ENCODE results near the gene OR6C65.
"Not testable (repeated sequence)": the region's sequence is repeated elsewhere in the genome, so short reads cannot be mapped to it uniquely, and the experiment has no call there.

The OR6C65 gene

DNA sequence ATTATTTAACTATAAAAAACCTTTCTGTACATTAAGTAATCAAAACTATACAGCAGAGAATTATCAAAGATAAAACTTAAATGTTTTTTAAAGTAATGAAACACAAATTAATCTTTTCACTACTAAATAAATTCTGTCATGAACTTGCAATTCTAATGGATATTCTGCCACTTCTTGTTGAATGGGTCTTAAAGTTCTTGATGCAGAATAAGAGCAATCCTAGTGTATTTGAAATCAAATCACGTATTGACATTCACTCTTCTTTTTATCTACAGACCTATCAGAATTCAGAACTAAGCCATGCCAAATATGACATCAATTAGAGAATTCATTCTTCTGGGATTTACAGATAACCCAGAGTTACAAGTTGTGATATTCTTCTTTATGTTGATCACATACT, at the start of gene OR6C65:
TSS of gene OR6C65 (plus strand) at position 301 of the 400 bp plus-strand sequence. CDS start at position 301, 0 bp downstream.
- in situ Hi-C loops (cut with MboI; ENCODE audit: low pct_unique_long_range_greater_than_20kb, low sequenced_read_pairs), result no loop called here

DNA sequence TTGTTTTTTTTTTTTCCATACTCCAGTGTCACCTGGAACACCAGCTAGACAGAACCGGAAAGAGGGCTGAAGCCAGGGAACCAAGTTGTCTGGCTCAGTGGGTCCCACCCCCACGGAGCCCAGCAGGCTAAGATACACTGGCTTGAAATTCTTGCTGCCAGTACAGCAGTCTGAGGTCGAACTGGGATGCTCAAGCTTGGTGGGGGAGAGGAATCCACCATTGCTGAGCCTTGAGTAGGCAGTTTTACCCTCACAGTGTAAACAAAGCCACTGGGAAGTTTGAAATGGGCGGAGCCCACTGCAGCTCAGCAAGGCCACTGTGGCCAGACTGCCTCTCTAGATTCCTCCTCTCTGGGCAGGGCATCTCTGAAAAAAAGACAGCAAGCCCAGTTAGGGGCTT, 45.0 kb upstream of the OR6C65 start:
- DNase-seq; in situ Hi-C loops (cut with MboI; ENCODE audit: low pct_unique_long_range_greater_than_20kb, low sequenced_read_pairs): not testable (repeated sequence)

More for the DNA sequence above, at the start of gene OR6C65:
- DNase-seq, result no peak

DNA sequence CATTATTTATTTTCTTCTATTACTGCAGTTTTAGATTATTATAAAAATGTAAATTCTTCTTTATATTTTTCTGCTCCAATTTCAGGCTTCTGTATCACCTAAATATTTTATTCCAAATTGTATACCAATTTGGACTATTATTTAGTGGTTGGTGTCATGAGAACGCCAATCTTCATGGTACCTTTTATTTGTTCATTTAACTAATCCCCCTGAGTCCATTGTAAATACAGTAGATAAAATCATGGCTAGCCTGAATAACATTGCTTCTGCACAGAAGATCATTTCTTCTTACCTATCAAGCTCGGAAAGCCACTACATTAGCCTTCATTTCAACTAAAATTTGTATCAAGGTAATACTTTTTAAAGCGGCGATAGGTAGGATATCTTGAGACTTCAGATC, 37.7 kb upstream of the OR6C65 start, which contains the start of gene OR6C75:
TSS of gene OR6C75 (plus strand) at position 301 of the 400 bp plus-strand sequence. CDS start 2,136 bp downstream, outside the sequence.
- in situ Hi-C loops (cut with MboI; ENCODE audit: low pct_unique_long_range_greater_than_20kb, low sequenced_read_pairs), result no loop called here
- DNase-seq, result no peak

DNA sequence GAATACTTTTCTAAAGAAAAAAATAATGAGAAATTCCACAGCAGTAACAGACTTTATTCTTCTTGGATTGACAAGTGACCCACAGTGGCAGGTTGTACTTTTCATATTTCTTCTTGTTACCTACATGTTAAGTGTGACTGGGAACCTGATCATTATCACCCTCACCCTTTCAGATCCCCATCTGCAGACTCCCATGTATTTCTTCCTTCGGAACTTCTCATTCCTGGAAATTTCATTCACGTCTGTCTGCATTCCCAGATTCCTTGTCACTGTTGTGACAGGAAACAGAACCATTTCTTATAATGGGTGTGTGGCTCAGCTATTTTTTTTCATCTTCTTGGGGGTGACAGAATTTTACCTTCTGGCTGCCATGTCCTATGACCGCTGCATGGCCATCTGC, 35.2 kb upstream of the OR6C65 start:
- in situ Hi-C loops (cut with MboI; ENCODE audit: low pct_unique_long_range_greater_than_20kb, low sequenced_read_pairs), result no loop called here

DNA sequence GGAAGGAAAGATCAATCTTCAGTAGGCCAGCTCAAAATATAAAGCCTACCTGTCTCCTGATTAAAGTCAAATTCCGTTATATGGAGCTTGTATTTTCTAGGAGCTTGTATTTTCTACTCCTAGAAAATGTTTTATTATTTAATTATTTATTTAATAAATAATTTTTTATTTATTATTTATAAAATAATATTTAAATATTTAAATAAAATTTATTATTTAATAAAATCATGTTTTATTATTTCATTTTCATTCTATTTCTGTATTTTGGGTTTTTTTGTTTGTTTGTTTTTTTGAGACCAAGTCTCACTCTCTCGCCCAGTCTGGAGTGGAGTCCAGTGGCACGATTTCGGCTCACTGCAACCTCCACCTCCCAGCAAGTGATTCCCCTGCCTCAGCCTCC, 27.8 kb upstream of the OR6C65 start:
- DNase-seq, result no peak
- in situ Hi-C loops (cut with MboI; ENCODE audit: low pct_unique_long_range_greater_than_20kb, low sequenced_read_pairs), result no loop called here

More for the DNA sequence above, 35.2 kb upstream of the OR6C65 start:
- no peak for DNase-seq

DNA sequence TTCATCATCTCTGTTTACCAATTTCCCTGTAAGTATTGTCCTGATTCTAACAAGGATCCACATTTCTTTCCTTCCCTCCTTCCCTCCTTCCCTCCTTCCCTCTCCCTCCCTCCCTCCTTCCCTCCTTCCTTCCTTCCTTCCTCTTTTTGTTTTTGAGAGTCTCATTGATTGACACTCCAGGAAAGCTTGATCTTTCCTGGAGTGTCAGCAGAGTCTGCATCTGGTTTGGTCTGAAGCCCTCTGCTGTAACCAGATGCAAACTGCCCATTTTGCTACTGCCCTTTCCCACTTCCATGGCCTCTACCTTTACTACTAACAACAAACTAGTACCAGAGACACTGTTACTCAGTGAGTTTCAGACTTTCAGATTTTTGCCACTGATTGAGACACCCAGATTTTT, 14.4 kb upstream of the OR6C65 start:
- in situ Hi-C loops (cut with MboI; ENCODE audit: low pct_unique_long_range_greater_than_20kb, low sequenced_read_pairs), result no loop called here
- peak; percentile 29 for DNase-seq

DNA sequence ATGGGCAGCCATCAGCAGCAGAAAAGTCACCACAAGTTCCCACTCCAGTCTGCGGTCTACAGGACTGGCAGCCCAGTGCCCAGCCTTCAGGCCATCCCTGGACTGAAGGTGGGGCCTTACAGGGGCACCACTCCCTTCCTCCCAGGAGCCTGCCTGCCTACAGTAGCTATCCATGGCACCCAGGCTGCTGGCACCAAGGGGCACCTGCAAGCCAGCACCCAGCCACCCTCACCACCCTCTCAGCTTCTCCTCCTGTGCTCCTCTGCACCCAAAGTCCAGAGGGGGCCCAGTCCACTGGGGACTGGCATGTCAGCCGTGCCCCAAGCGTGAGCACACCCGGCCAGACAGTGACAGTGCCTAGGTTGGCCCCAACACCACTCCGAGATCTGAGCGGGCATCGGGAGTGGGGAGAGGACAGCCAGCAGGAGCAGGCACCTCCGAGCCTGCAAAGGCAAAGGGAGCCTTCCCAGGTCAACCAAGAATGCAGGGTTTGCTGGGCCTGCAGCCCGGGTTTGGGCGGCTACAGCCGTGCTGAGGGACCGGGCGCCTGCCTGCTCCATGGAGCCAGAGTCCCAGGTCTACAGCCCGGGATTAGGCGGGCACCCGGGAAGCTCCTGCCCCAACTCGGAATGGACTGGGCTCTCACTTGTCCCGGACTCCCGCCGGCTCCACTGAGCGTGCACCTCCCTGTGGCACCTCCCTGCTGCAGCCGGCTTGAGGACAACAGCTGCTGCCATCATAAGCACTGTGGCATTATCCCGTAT, 8.1 kb upstream of the OR6C65 start:
- no peak for DNase-seq
- in situ Hi-C loops (cut with MboI; ENCODE audit: low pct_unique_long_range_greater_than_20kb, low sequenced_read_pairs), result no loop called here

DNA sequence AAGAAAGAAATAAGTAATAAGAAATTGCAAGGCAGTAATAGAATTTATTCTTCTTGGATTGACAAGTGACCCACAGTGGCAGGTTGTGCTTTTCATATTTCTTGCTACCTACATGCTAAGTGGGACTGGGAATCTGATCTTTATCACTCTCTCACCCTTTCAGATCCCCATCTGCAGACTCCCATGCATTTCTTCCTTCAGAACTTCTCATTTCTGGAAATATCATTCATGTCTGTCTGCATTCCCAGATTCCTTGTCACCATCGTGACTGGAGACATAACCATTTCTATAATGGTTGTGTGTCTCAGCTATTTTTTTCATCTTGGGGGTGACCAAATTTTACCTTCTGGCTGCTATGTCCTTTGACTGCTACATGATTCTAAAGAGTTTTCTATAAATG, 4.0 kb upstream of the OR6C65 start:
- DNase-seq, result no peak
- in situ Hi-C loops (cut with MboI; ENCODE audit: low pct_unique_long_range_greater_than_20kb, low sequenced_read_pairs), result no loop called here

DNA sequence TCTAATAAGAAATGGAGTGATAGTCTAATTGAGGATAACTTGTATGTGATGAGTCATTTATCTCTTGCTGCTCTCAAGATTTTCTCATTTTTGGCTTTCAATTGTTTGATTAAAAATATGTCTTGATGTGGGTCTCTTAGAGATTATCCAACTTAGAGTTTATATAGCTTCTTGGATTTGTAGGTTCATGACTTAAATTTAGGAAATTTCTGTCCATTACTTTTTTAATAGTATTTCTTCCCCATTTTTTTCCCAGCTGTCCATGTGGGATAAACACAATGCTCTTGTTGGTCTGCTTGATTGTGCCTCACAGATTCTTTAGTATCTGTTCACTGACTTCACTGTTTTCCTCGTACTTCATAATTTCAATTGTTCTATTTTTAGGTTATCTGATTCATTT, 7.5 kb downstream of the OR6C65 start:
- DNase-seq, result no peak
- in situ Hi-C loops (cut with MboI; ENCODE audit: low pct_unique_long_range_greater_than_20kb, low sequenced_read_pairs), result no loop called here

DNA sequence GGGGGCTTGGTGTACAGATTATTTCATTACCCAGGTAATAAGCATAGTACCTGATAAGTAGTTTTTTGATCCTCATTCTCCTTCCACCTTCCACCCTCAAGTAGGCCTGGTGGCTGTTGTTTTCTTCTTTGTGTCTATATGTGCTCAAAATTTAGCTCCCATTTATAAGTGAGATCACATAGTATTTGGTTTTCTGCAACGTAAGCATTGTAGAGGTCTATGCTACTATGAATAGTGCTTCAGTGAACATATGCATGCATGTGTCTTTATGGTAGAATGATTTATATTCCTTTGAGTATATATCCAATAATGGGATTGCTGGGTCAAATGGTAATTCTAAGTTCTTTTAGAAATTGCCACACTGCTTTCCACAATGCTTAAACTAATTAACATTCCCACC, 8.8 kb downstream of the OR6C65 start:
- in situ Hi-C loops (cut with MboI; ENCODE audit: low pct_unique_long_range_greater_than_20kb, low sequenced_read_pairs); DNase-seq: not testable (repeated sequence)

DNA sequence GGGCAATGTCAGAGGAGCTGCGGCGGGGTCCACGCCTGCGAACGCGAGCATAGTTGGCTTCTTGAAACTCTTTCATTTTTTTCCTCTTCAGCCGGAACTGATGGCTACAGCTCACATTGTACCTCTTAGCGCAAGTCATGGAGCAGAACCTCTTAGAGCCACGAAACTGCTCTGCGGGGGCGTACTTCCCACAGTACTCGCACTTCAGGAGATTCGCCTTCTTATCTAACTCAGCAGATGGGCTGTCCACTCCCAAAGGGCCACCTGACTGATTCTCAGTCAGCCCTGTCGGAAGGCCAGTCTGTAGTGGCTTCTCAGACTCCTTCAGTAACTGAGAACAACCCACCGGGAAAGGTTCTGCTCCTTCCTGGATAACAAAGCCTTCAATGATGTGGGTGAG, 11.8 kb downstream of the OR6C65 start:
- in situ Hi-C loops (cut with MboI; ENCODE audit: low pct_unique_long_range_greater_than_20kb, low sequenced_read_pairs); DNase-seq: not testable (repeated sequence)

DNA sequence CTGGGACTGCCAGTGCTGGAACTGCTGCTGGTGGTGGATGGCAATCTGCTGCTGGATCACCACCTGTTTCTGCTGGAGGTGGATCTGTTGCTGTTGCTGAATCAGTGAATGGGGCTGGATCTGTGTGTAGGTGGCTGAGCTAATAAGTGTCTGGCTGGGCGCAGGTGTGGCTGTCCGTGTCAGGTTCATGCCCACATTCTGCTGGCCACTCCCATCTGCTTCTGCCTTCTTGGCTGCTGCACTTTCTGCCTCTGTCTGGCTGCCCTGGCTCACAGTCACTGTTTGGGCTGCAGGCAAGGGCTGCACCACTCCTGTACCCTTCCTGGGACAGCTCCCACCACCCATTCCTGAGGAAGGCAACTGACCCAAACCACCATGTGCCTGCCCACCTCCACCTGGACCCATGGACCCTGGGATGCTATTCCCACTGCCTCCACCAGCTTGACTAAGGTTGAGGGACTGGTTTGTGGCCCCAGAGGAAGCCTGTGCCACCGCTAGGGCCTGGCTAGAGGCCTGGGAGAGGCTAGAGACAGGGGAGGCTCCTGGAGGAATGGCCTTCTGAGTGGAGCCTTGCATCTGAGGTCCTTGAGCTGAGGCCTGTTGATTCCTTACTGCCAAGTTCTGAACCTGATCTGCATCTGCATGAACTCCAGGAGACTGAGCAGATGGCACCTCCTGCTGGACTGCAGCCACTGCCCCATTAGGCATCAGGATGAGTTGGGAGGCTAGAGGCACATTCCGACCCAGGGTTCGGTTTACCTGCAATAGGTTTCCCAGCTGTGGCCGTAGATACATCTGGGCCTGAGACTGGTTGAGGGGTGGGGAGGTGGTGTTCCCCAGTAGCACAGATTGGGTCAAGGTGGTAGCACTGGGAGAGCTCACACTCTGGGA, 13.4 kb downstream of the OR6C65 start:
- DNase-seq; in situ Hi-C loops (cut with MboI; ENCODE audit: low pct_unique_long_range_greater_than_20kb, low sequenced_read_pairs): not testable (repeated sequence)

DNA sequence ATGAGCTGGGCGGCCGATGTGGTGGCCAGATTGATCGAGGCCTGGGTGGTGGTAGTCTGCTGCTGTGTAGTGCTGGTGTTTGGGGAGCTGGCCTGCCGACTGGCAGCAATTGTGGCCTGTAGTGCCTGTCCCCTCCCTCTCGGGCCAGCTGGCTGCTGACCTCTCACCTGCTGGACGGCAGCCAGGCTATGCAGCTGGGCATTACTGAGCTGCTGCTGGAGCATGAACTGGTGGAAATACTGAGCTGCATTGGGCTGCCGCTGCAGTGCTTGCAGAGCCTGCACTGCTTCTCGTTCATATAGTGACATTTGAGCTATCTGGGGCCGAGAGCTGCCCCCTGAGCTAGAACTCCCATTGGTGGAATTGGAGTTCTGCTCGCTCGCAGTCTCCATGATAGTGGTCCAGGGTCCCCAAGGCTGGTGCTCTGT, 14.1 kb downstream of the OR6C65 start:
- not testable (repeated sequence) for DNase-seq

DNA sequence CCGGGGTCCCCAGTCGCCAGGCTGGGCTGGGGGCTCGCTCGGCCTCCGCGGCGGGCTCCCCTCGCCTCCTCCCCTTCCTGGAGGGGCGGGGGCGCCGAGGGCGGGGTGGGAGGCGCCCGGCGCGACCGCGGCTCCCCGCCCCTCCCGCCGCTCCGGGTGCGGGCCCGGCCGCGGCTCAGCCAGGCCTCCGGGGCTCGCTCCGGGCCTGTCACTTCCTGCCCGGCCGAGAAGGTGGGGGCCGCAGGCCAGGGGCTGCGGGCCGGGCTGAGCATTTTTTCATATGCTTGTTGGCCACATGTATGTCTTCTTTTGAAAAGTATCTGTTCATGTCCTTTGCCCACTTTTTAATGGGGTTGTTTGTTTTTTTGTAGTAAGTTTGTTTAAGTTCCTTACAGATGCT, 14.6 kb downstream of the OR6C65 start:
- DNase-seq; in situ Hi-C loops (cut with MboI; ENCODE audit: low pct_unique_long_range_greater_than_20kb, low sequenced_read_pairs): not testable (repeated sequence)

More for the DNA sequence above, 14.1 kb downstream of the OR6C65 start:
- in situ Hi-C loops (cut with MboI; ENCODE audit: low pct_unique_long_range_greater_than_20kb, low sequenced_read_pairs), result not testable (repeated sequence)

DNA sequence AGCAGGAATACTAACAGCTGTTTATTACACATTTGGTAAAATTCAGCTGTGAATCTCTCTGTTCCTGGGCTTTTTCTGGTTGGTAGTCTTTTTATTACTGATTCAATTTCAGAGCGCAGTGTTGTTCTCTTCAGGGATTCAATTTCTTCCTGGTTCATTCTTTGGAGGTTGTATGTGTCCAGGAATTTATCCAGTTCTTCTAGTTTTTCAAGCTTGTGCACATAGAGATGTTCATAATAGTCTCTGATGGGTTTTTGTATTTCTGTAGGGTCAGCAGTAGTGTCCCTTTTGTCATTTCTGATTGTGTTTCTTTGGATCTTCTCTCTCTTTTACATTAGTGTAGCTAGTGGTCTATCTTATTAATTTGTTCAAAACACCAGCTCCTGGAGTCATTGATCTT, 16.6 kb downstream of the OR6C65 start:
- DNase-seq, result no peak
- in situ Hi-C loops (cut with MboI; ENCODE audit: low pct_unique_long_range_greater_than_20kb, low sequenced_read_pairs), result no loop called here

DNA sequence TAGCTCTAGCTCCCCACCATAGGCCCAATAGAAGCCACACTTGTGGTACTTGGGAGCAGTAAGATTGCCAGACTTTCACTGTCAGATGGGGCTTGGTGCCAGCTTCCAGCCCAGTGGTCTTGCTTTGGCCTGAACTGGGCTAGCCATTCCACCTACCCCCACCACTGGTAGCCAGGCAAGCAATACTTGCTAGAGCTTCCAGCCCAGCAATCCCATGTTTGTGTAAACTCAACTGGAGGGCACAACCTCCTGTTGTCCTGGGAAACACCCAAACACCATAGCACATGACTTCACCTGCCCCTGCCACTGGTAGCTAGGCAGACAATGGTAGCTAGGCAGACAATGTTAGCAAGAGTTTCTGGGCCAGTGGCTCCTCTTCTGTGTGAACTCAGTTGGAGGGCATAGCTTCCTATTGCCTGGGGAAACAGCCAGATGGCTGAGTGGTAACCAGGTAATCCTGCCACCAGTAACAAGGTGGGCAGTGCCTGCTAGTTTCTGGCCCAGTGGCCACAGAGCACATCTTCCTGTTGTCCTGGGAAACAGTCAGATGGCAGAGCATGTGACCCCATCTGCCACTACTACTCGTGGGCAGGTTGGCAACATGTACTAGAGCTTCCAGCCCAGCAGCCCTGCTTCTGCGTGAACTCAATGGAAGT, 20.1 kb downstream of the OR6C65 start:
- no peak for DNase-seq
- in situ Hi-C loops (cut with MboI; ENCODE audit: low pct_unique_long_range_greater_than_20kb, low sequenced_read_pairs), result no loop called here

DNA sequence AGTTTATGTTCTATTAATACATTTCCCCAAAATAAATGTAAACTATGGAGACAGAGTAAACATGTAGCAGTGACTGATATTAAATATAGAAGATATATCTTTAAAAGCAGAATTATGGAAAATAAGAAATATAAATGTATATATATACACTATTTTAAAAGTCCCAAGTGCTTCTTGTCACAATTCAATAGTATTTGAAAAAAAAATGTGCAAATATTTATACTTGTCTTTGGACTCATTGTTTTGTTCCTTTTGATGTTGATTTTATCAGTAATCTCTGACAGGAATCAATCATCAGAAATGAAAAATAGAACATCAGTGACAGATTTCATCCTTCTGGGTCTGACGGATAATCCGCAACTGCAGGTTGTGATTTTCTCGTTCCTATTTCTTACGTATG, 25.6 kb downstream of the OR6C65 start, which contains the start of gene OR6C76:
TSS of gene OR6C76 (plus strand) at position 301 of the 400 bp plus-strand sequence. CDS start at position 301, 0 bp downstream.
- in situ Hi-C loops (cut with MboI; ENCODE audit: low pct_unique_long_range_greater_than_20kb, low sequenced_read_pairs), result no loop called here

DNA sequence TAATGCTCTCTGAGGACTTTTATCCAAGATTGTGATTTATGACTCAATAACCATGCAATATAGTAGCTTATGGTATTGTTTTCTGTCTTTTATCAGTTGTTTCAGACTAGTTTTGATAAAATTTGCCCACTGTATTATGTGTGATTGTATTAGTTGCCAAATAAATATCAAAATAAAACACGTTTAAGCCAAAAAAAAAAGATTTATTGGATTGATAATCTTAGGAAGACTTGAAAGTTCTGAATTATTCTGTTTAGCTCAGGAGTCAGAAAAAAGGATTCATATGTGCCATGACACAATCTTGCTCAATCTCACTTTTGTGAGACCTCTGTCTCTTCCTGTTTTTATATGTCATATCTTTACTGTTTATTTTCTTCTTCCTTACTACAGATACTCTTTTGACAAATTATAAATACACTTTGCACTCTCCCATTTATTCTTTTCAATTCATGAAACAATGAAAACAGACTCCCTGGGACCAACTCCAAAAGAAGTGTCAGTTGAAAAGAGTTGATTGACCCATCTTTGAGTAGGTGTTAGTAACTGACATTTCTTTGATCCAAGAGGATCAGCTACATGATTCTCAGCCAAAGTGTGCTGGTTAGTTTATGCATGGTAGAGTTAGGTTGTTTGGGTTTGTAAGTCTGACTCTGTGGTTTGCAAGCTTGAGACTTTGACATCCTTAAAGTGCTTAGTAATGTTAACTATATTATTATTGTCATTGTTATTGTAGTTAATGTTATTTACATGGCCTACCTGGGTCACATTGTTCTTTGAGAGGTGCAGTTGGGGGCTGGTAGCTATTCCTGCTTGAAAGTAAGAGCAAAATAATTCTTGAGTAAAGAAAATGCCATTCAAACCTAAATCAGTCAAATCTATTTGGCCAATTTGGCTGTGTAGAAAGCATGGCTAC, 28.3 kb downstream of the OR6C65 start:
- no peak for DNase-seq
- in situ Hi-C loops (cut with MboI; ENCODE audit: low pct_unique_long_range_greater_than_20kb, low sequenced_read_pairs), result no loop called here

More for the DNA sequence above, 25.6 kb downstream of the OR6C65 start, which contains the start of gene OR6C76:
- DNase-seq, result no peak

Measured in KBM-7 (cell line).